Neural crest cell (in vitro differentiated cells): ENCODE results near the gene DOCK7. TPM values are rescaled to one million over a fixed set of nuclear protein-coding genes. Genes with fewer than 3 reads are reported as not detected.

Experiments
- DNase-seq: peaks from one replicate; pipeline ENCODE4 v3.0.0; 2021; ENCODE audit warnings: low read depth, mixed read lengths, low spot score
- H3K27ac Mint-ChIP-seq: one replicate; pipeline ENCODE4 v1.8.0; 2021; ENCODE audit warnings: mild to moderate bottlenecking, mixed read lengths; ENCODE audit not compliant: unreplicated experiment
- H3K27me3 Mint-ChIP-seq: 2 replicates; pipeline ENCODE4 v1.8.0; 2021; ENCODE audit warnings: low read depth, mild to moderate bottlenecking, mixed read lengths
- H3K36me3 Mint-ChIP-seq: 2 replicates; pipeline ENCODE4 v1.8.0; 2021; ENCODE audit warnings: low read depth, mild to moderate bottlenecking, mixed read lengths
- H3K4me1 Mint-ChIP-seq: 2 replicates; pipeline ENCODE4 v1.8.0; 2021; ENCODE audit warnings: mixed read lengths
- H3K4me3 Mint-ChIP-seq: one replicate; pipeline ENCODE4 v1.8.0; 2021; ENCODE audit warnings: mild to moderate bottlenecking, mixed read lengths
- H3K9me3 Mint-ChIP-seq: 2 replicates; pipeline ENCODE4 v1.8.0; 2021; ENCODE audit warnings: mixed read lengths
- long read RNA-seq: library from polyadenylated mRNA; unstranded; transcript quantifications from one replicate; pipeline ENCODE4 v2.0.0, GENCODE V29; 2020
- total RNA-seq: library from RNA; stranded (reverse); gene quantifications from 2 replicates; pipeline ENCODE4 v1.2.1, GENCODE V29; 2021
- TF ChIP-seq, protein P1 (sequence below): fragments of 200-600 bp; sonication (generic); conservative IDR thresholded peaks from 2 replicates; pipeline ENCODE4 v1.5.0; 2021; ENCODE audit warnings: antibody characterized with exemption, mild to moderate bottlenecking

DOCK7 gene, protein sequence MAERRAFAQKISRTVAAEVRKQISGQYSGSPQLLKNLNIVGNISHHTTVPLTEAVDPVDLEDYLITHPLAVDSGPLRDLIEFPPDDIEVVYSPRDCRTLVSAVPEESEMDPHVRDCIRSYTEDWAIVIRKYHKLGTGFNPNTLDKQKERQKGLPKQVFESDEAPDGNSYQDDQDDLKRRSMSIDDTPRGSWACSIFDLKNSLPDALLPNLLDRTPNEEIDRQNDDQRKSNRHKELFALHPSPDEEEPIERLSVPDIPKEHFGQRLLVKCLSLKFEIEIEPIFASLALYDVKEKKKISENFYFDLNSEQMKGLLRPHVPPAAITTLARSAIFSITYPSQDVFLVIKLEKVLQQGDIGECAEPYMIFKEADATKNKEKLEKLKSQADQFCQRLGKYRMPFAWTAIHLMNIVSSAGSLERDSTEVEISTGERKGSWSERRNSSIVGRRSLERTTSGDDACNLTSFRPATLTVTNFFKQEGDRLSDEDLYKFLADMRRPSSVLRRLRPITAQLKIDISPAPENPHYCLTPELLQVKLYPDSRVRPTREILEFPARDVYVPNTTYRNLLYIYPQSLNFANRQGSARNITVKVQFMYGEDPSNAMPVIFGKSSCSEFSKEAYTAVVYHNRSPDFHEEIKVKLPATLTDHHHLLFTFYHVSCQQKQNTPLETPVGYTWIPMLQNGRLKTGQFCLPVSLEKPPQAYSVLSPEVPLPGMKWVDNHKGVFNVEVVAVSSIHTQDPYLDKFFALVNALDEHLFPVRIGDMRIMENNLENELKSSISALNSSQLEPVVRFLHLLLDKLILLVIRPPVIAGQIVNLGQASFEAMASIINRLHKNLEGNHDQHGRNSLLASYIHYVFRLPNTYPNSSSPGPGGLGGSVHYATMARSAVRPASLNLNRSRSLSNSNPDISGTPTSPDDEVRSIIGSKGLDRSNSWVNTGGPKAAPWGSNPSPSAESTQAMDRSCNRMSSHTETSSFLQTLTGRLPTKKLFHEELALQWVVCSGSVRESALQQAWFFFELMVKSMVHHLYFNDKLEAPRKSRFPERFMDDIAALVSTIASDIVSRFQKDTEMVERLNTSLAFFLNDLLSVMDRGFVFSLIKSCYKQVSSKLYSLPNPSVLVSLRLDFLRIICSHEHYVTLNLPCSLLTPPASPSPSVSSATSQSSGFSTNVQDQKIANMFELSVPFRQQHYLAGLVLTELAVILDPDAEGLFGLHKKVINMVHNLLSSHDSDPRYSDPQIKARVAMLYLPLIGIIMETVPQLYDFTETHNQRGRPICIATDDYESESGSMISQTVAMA (N-terminal part only)
- 79.8 and 92.0 TPM in 2 replicates for total RNA-seq
- long read RNA-seq, partial matches to known transcripts: 9 of 14 reads
- long read RNA-seq, other reads (novel, unspliced or antisense): 5 of 14 reads

DNA sequence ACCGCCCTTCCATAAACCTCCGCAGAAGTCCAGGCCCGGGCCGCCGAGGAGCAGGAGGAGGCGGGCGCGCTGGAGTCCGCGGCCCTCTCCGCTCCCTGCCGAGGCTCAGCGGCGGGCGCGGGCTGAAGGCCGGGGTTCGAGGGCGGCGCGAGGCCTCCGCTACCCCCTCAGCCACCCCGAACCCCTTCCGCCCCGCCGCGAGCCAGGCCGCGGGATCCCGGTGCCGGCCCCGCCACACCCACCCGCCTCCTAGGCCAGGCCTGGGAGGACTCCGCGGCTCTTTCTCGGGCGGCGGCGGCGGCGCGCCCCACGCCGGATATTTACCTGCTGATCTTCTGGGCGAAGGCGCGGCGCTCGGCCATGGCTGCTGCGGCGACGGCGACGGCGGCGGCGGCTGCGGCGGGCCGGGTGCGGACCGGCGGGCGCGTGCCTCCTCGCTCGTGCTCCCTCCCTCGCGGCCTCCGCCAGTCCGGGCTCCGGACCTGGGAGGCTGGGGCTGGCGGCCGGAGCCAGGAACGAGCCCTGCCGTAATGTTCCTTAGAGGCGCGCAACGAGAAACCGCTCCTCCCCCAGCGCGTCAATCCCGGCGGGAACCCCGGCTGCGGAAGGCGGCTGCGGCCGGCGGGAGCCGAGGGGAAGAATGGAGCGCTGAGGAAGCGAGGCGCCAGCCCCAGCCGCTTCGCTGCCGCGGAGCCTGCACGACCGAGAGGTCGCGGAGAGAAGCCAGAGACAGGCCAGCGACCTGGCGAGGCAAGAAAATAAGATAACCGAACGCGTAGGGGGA lies at the start of gene DOCK7:
Gene DOCK7, minus strand, starts transcription at position 484 of the 784 bp plus-strand sequence. Its CDS starts 122 bp downstream, at position 362.
- Mint-ChIP-seq H3K4me1 (peaks cover 61% of the 10 kb centered on the region), H3K36me3 (peaks cover 8% of the 10 kb centered on the region), H3K27ac (peak within 1 kb of the TSS; percentile 98), H3K9me3 (no peaks in the 10 kb centered on the region), H3K27me3 (no peaks in the 10 kb centered on the region), H3K4me3 (peak within 1 kb of the TSS; percentile 97)
- TF ChIP-seq, protein P1, sequence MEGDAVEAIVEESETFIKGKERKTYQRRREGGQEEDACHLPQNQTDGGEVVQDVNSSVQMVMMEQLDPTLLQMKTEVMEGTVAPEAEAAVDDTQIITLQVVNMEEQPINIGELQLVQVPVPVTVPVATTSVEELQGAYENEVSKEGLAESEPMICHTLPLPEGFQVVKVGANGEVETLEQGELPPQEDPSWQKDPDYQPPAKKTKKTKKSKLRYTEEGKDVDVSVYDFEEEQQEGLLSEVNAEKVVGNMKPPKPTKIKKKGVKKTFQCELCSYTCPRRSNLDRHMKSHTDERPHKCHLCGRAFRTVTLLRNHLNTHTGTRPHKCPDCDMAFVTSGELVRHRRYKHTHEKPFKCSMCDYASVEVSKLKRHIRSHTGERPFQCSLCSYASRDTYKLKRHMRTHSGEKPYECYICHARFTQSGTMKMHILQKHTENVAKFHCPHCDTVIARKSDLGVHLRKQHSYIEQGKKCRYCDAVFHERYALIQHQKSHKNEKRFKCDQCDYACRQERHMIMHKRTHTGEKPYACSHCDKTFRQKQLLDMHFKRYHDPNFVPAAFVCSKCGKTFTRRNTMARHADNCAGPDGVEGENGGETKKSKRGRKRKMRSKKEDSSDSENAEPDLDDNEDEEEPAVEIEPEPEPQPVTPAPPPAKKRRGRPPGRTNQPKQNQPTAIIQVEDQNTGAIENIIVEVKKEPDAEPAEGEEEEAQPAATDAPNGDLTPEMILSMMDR: no peak
- DNase-seq: peak; percentile 83

DNA sequence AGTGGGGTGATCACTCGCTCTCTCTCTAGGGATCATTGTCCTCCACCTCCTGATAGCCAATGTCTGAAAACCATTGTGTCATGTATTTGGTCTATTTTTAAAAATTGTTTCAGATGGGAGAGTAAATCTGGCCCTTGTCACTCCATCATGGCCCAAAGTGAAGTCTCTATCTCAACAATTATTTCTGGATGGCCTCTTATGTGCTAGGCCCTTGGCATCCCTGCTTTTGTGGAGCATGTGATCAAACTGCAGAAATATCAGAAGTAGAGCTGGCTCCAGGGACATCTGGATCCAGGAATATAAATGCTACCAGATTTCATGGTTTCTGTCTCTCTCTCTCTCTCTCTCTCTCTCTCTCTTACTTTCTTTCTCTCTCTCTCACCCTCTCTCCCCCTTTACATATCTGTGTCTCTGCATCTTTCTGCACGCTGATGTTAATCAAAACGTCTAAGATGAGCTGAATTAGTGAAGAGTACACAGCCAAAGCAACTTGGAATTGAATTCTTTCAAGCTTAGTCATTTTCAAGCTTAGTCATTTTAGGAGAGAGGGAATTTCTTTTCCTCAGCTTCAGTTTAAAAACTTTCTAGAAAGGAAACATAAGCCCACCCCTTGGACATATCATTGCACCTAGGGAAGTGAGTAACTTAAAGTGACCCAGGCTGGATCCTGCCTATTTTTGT lies 47.4 kb upstream of the DOCK7 start:
- Mint-ChIP-seq H3K9me3 (peaks cover 6% of the 10 kb centered on the region), H3K4me1 (peaks cover 16% of the 10 kb centered on the region), H3K27me3 (no peaks in the 10 kb centered on the region), H3K36me3 (peaks cover 12% of the 10 kb centered on the region), H3K27ac (peak overlapping the region; percentile 60), H3K4me3 (no peak overlapping the region)
- no peak for DNase-seq
- TF ChIP-seq, protein P1: no peak

DNA sequence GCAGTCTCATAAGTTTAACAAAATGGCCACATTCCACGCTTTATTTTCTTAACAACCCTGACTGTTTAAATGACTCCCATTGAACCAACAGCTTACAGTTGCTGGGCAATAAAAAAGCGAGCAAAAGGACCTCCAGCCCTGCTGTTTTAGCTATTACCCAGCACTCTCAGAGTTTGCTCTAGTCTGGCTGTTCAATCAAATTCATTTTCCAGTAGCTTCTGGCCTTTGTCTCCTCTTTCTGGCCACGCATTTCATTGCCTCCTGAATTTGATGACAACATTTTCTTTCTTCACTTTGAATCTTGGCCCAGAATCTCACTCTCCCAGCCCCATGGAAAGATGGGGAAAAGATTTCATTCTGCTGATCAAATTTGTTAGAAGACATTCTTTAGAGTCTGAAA lies 44.1 kb upstream of the DOCK7 start:
- TF ChIP-seq, protein P1: no peak
- no peaks in the 10 kb centered on the region for H3K27me3 Mint-ChIP-seq
- no peaks in the 10 kb centered on the region for H3K9me3 Mint-ChIP-seq
- H3K4me3 Mint-ChIP-seq: no peak overlapping the region
- H3K4me1 Mint-ChIP-seq: peaks cover 38% of the 10 kb centered on the region
- no peaks in the 10 kb centered on the region for H3K36me3 Mint-ChIP-seq
- H3K27ac Mint-ChIP-seq: no peak overlapping the region
- no peak for DNase-seq

DNA sequence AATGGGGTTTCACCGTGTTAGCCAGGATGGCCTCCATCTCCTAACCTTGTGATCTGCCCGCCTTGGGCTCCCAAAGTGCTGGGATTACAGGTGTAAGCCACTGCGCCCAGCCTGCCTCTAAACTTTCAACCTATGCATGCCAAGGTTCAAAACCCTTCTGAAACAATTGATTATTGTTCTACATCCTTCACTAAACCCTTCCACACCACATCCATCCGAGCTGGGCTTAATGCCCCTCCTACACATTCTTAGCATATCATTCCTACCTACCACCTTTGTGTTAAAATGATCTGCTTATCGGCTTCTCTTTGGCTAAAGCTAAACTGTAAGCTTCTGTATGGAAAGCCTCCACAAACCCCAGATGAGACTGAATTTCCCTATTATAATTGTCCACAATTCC lies 40.8 kb upstream of the DOCK7 start:
- no peaks in the 10 kb centered on the region for H3K9me3 Mint-ChIP-seq
- H3K36me3 Mint-ChIP-seq: no peaks in the 10 kb centered on the region
- H3K4me1 Mint-ChIP-seq: peaks cover 56% of the 10 kb centered on the region
- H3K27me3 Mint-ChIP-seq: no peaks in the 10 kb centered on the region
- no peak overlapping the region for H3K27ac Mint-ChIP-seq
- no peak for DNase-seq
- no peak overlapping the region for H3K4me3 Mint-ChIP-seq
- TF ChIP-seq, protein P1: no peak
